ENCODE results near the gene NUAK2.

Gene NUAK2

DNA sequence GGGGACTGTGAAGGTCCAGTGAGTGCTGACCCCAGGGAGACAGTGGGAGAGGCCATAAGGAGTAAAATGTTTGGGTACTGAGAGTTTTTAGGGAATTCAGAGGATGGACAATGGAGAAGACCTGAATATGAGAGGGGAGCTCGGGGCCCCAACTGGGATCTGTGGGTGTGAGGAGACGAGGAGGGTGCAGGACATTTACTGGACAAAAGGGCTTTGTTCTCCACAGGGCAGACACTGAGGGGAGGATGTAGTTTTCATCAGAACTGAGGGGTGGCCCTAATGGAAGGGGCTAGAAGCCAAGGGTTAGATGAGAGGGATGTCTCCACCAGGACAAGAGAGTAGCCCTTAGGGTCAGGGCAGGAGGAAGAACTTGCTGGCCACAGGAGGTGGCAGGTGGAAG is 63.8 kb downstream of the NUAK2 start:
- DNase-seq (ENCODE audit: low read depth in 2 of 2), result no peak

DNA sequence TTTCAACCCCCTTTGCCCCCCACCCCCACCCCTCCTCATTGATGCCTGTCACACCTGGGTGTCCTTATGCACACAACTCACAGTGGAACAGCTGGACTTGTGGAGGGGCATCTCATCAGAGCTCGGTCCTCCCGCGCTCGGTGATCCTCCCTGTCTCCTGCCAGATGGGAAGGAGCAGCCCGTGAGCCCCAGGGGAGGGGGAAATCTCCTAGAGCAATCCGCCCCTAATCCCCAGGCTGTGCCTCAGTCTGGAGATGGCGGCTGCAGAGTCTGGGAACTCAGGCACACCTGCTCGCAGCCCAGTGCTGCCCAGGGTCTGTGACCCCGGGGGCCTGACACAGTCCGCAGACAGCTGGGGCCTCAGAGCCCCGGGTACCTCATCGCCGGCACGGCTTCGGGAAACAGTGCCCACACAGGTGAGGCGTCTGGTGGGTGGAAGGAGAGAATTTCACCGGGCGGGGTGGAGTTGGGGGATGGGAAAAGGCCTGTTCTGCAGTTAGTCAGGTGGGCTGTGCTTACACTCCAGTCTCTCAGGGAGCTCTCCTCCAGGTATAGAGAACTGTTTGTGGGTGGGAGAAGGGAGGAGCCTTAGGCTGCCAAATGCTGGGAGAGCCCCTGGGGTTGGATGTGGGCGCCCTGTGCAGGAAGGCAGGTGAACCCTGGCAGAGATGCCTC is 64.5 kb downstream of the NUAK2 start:
- DNase-seq (ENCODE audit: low read depth in 2 of 2), result no peak

DNA sequence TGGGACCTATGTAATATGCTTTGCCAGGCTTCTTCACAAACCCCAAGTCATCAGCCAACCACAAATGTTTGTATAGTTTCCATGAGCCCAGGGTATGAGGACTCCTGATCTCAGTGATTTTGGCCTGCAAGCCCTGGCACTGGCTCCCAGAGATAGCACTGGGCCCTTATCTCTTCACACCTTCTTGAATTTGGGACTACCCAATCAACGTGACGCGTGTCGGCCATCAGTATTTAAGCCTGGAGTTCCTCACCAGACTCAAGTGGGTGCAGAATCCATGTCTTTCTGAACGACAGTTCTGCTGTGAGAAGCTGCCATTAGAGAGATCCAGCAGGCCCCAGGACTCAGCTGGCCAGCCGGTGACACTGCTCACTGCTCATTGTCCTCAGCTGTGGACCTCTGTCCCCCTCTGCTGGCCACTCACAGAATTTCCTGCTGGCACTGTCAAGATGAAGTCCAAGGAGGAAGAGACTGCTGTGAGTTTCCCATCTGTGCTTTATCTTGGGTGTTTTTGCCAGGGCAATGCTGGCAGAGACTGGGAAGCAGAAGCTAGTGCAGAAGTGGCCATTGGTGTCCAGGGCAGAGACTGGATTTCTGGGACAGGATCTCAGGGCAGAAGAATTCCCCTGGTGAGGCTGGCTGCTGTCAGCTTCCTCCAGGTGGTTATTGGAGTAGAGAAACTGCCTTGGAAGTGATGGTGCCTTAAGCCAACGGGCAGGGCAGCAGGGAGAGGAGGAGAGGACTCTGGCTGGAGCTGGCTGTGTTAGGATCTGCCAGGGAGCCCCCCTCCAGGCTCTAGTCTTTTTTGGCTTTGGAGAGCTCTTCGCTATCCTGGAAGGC is 65.4 kb downstream of the NUAK2 start:
- DNase-seq (ENCODE audit: low read depth in 2 of 2), result peak; percentile 63 to 69

All from stimulated activated CD8-positive, alpha-beta memory T cell treated with anti-CD3 and anti-CD28 coated beads, Interleukin-15, amount 100 ng/mL, for 48 hours (primary cell).